Measurements from ENCODE around the gene OR5AC2. TPM values are rescaled to one million over a fixed set of nuclear protein-coding genes. Genes with fewer than 3 reads are reported as not detected.

The OR5AC2 gene
- total RNA-seq, 6 experiments from 2014 or later, result not detected

DNA sequence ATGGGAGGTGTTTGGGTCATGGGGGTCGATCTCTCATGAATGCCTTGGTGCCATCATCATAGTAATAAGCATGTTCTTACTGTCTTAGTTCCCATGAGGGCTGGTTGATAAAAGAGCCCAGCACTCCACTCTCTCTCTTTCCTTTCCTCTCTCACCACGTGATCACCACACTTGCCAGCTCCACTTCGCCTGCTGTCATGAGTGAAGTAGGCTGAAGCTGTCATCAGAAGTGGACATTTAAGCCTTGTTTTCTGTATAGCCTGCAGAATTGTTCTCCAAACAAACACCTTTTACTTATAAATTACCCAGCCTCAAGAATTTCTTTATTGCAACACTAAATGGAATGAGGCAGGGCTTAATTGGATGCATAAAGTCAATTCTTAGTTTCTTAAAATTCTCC lies 49.7 kb downstream of the OR5AC2 start:
- Mint-ChIP-seq H3K27me3 (ENCODE audit: insufficient read depth) (no peaks in the 10 kb centered on the region), H3K9me3 (peaks cover 25% of the 10 kb centered on the region), H3K36me3 (ENCODE audit: low read depth) (no peaks in the 10 kb centered on the region), H3K4me3 (no peak overlapping the region), H3K27ac (no peak overlapping the region), H3K4me1 (ENCODE audit: low read depth) (no peaks in the 10 kb centered on the region)
- no peak for DNase-seq
- no peak for TF ChIP-seq CTCF (IDR thresholded peaks at IDR 0.05)

Other genes with a start within 250 kb of the OR5AC2 start
- gene RIOX2, start 114.7 kb upstream of the OR5AC2 start, total RNA-seq (2021; fragmentation: NEBNext Ultra II Directional; extraction: Animal tissue kit (Norgen Biotek cat#: 25700)), result 10 to 100 TPM; 27.3 to 38.4 (median 31.3) TPM
- not detected for gene GABRR3, start 51.9 kb upstream of the OR5AC2 start, total RNA-seq (2021; fragmentation: NEBNext Ultra II Directional; extraction: Animal tissue kit (Norgen Biotek cat#: 25700))
- not detected for gene OR5H1, start 43.5 kb downstream of the OR5AC2 start, total RNA-seq (2021; fragmentation: NEBNext Ultra II Directional; extraction: Animal tissue kit (Norgen Biotek cat#: 25700))
- not detected for gene OR5H14, start 60.3 kb downstream of the OR5AC2 start, total RNA-seq (2021; fragmentation: NEBNext Ultra II Directional; extraction: Animal tissue kit (Norgen Biotek cat#: 25700))
- gene OR5H15, start 79.5 kb downstream of the OR5AC2 start, total RNA-seq (2021; fragmentation: NEBNext Ultra II Directional; extraction: Animal tissue kit (Norgen Biotek cat#: 25700)), result not detected
- not detected for gene OR5H6, start 177.1 kb downstream of the OR5AC2 start, total RNA-seq (2021; fragmentation: NEBNext Ultra II Directional; extraction: Animal tissue kit (Norgen Biotek cat#: 25700))
- gene OR5H2, start 195.3 kb downstream of the OR5AC2 start, total RNA-seq (2021; fragmentation: NEBNext Ultra II Directional; extraction: Animal tissue kit (Norgen Biotek cat#: 25700)), result not detected